Heart right ventricle (tissue), 16 donors: ENCODE measurements around the gene RAPGEF2. TPM values are rescaled to one million over a fixed set of nuclear protein-coding genes. Genes with fewer than 3 reads are reported as not detected.
"Not testable (repeated sequence)": the region's sequence is repeated elsewhere in the genome, so short reads cannot be mapped to it uniquely, and the experiment has no call there.

Source experiments
- ATAC-seq, 8 donors: fragments of 200-7000 bp; cut with Tn5 transposase; one replicate each; pipeline ENCODE4 v1.9.1; 2020; ENCODE audit warnings: mild to moderate bottlenecking in 8 of 8, moderate library complexity in 8 of 8, moderate number of reproducible peaks in 1 of 8
- DNase-seq, 2 donors: peaks; one replicate each; pipeline ENCODE4 v3.0.0-alpha.2; 2020
- H3K27ac ChIP-seq, 10 donors: fragments of 200-600 bp; sonication (generic) in 2 of 10; one replicate each; pipeline versions ENCODE4 v1.5.0 to v1.8.0; 2020 to 2022; ENCODE audit warnings: mild to moderate bottlenecking in 3 of 10
- H3K27me3 ChIP-seq, 7 donors: fragments of 200-600 bp; one replicate each; pipeline ENCODE4 v1.8.0; 2021 to 2022; ENCODE audit warnings: mild to moderate bottlenecking in 2 of 7
- H3K36me3 ChIP-seq, 9 donors: fragments of 200-600 bp; sonication (generic) in 1 of 9; one replicate each; pipeline versions ENCODE4 v1.5.0 to v1.8.0; 2020 to 2022; ENCODE audit warnings: mild to moderate bottlenecking in 2 of 9
- H3K4me1 ChIP-seq, 9 donors: fragments of 200-600 bp; sonication (generic) in 1 of 9; one replicate each; pipeline versions ENCODE4 v1.5.0 to v1.8.0; 2020 to 2022; ENCODE audit warnings: mild to moderate bottlenecking in 4 of 9
- H3K4me3 ChIP-seq, 10 donors: fragments of 200-600 bp; sonication (generic) in 2 of 10; one replicate each; pipeline versions ENCODE4 v1.5.0 to v1.8.0; 2020 to 2022; ENCODE audit warnings: mild to moderate bottlenecking in 7 of 10, moderate library complexity in 2 of 10
- H3K9me3 ChIP-seq, 11 donors: fragments of 200-600 bp in 10 of 11; sonication (generic) in 2 of 11; one replicate each; pipeline versions ENCODE4 v1.5.0 to v1.8.0; 2013 to 2022; ENCODE audit warnings: mild to moderate bottlenecking in 2 of 11, control low read depth in 1 of 11, moderate library complexity in 1 of 11
- CTCF ChIP-seq, 9 donors: fragments of 200-600 bp; sonication (generic) in 2 of 9; IDR thresholded peaks; one replicate each; pipeline versions ENCODE4 v1.5.0 to v1.8.0; 2021 to 2022; ENCODE audit warnings: antibody characterized with exemption in 9 of 9, mild to moderate bottlenecking in 5 of 9, moderate library complexity in 1 of 9
- WGBS, 2 donors: extraction: QIAGEN DNeasy Blood & Tissue Kit; methylation state at CpG; one replicate each; pipeline ENCODE4 v1.1.7; 2013; ENCODE audit warnings: inconsistent platforms in 1 of 2; 5-methylcytosine and 5-hydroxymethylcytosine counted together
- intact Hi-C, 10 donors: fragments of 100-400 bp; cut with DNase I; formaldehyde crosslinking; loops; one replicate each; pipeline versions ENCODE4 v1.11.1 to v1.14.2; 2022
- polyA plus RNA-seq, 2 donors: library from polyadenylated mRNA; stranded (reverse); fragments of 200-250 nt; gene quantifications; one replicate each; pipeline ENCODE4 v1.2.3, GENCODE V29; 2013
- total RNA-seq, 10 donors: library from RNA; stranded (reverse); fragmentation: NEBNext Ultra II Directional in 3 of 10; extraction: Animal tissue kit (Norgen Biotek cat#: 25700) in 3 of 10; gene quantifications; one replicate each; pipeline versions ENCODE4 v1.2.1 to v1.2.4, GENCODE V29; 2021 to 2023
- donor health status: Arrhythmogenic right ventricular cardiomyopathy.
- donor health status: ischemic (EF 13 %, LVEDD 7.1; RV severe dilation, severe dysfunction).
- donor health status: healthy with polysubstance abuse.
- donor health status: DM: no; HTN: yes; CAD: no.
- donor health status: DM: no; HTN: no; CAD: no.
- donor health status: ischemic (EF 25% LVEDD 6.9; RV normal size, moderate dysfunction).
- donor health status: ischemic (EF 25% LVEDD 5.7; RV mildly dilated, moderate dysfunction).
- donor health status: healthy.
- donor health status: DM: yes; HTN: yes; CAD: no.
- donor health status: Ischemic cardiomyopathy.
- donor health status: ischemic (EF 35%, LVEDD 5.7; RV mildly dilated, moderate dysfunction).
- donor health status: nonischemic (EF 11% LVEDD 7.7; RV severe dilation, severe dysfunction).
- donor health status: DM: yes; HTN: yes; CAD: no.
- donor health status: PGD.
- donor health status: ischemic (EF 29% LVEDD 5.4; RV normal size, mild dysfunction).
- donor health status: nonischemic (EF 23%, LVEDD 6.1; RV moderate dilation, normal function).

Gene RAPGEF2
- total and polyA plus RNA-seq, 12 donors: 9.2 to 68.8 (median 53.7) TPM

- ATAC-seq: peak in 2 of 8 donors; percentile 34 to 73
- intact Hi-C loops: no loop called here
- H3K27me3 ChIP-seq: no peaks in the 10 kb centered on the region
- peaks cover 0 to 32% (median 0%) of the 10 kb centered on the region in 9 donors for H3K36me3 ChIP-seq
- peaks cover 0 to 11% (median 0%) of the 10 kb centered on the region in 11 donors for H3K9me3 ChIP-seq
- WGBS, 2 donors: 96 to 97% methylated on average over 33 to 35 of the region's 35 CpGs
- H3K4me1 ChIP-seq: peaks cover 4 to 61% (median 35%) of the 10 kb centered on the region in 9 donors
- TF ChIP-seq CTCF (IDR thresholded peaks at IDR 0.05): no peak
- DNase-seq: no peak
- H3K4me3 ChIP-seq: no peak overlapping the region
- H3K27ac ChIP-seq: peak overlapping the region in 4 of 10 donors; percentile 5 to 70 (median 39)
These were observed 148.0 kb downstream of the RAPGEF2 start for GRCh38 chr4:159250751-159251325.

DNA sequence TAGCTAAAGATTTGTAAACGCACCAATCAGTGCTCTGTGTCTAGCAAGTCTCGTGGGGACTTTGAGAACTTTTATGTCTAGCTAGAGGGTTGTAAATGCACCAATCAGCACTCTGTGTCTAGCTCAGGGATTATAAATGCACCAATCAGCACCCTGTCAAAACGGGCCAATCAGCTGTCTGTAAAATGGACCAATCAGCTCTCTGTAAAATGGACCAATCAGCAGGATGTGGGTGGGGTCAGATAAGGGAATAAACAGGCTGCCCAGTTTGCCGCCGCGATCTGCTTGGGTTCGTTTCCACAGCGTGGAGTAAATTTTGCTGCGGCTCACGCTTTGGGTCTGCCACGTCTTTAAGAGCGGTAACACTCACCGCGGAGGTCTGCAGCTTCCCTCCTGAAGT lies 148.7 kb downstream of the RAPGEF2 start:
- Histone ChIP-seq H3K36me3 (peaks cover 0 to 40% (median 0%) of the 10 kb centered on the region in 9 donors), H3K4me1 (peaks cover 4 to 58% (median 35%) of the 10 kb centered on the region in 9 donors), H3K27ac (peak overlapping the region in 7 of 10 donors; percentile 24 to 70 (median 53)), H3K9me3 (peaks cover 0 to 11% (median 0%) of the 10 kb centered on the region in 11 donors)
- 90 to 98% methylated on average over 14 of the region's 14 CpGs for WGBS, 2 donors
- DNase-seq, ATAC-seq, H3K27me3 ChIP-seq, H3K4me3 ChIP-seq, intact Hi-C loops: not testable (repeated sequence)

- no peak overlapping the region for H3K4me3 ChIP-seq
- DNase-seq: no peak
- ATAC-seq: peak in 6 of 8 donors; percentile 36 to 71 (median 47)
- no peak for TF ChIP-seq CTCF (IDR thresholded peaks at IDR 0.05)
- peaks cover 0 to 11% (median 0%) of the 10 kb centered on the region in 11 donors for H3K9me3 ChIP-seq
- no peaks in the 10 kb centered on the region for H3K27me3 ChIP-seq
- peaks cover 4 to 52% (median 35%) of the 10 kb centered on the region in 9 donors for H3K4me1 ChIP-seq
- intact Hi-C loops: no loop called here
- 9% methylated on average over 4 of the region's 4 CpGs for WGBS, 2 donors
- peak overlapping the region; percentile 5 to 70 (median 46) for H3K27ac ChIP-seq
- H3K36me3 ChIP-seq: peaks cover 0 to 40% (median 0%) of the 10 kb centered on the region in 9 donors
These were observed 149.6 kb downstream of the RAPGEF2 start for GRCh38 chr4:159252491-159252890.

- H3K4me1 ChIP-seq: peaks cover 0 to 46% (median 26%) of the 10 kb centered on the region in 9 donors
- no peaks in the 10 kb centered on the region for H3K27me3 ChIP-seq
- no peak overlapping the region for H3K27ac ChIP-seq
- peak in 1 of 9 donors; percentile 16 for TF ChIP-seq CTCF (IDR thresholded peaks at IDR 0.05)
- ATAC-seq (no peak), DNase-seq (no peak)
- intact Hi-C loops: no loop called here
- peaks cover 0 to 8% (median 0%) of the 10 kb centered on the region in 11 donors for H3K9me3 ChIP-seq
- H3K36me3 ChIP-seq: peaks cover 0 to 39% (median 0%) of the 10 kb centered on the region in 9 donors
- H3K4me3 ChIP-seq: no peak overlapping the region
- WGBS, 2 donors: 93 to 96% methylated on average over 2 of the region's 2 CpGs
These were observed 153.2 kb downstream of the RAPGEF2 start for GRCh38 chr4:159256037-159256436.
